HG02840 (cell line): Measurements from ENCODE around the gene CSNK2A1.
"Not testable (repeated sequence)": the region's sequence is repeated elsewhere in the genome, so short reads cannot be mapped to it uniquely, and the experiment has no call there.

Source experiments
- ATAC-seq: cut with Tn5 transposase; IDR thresholded peaks from one replicate; pipeline ENCODE4 v1.9.1; 2021; ENCODE audit warnings: mild to moderate bottlenecking, moderate library complexity, moderate number of reproducible peaks; ENCODE audit not compliant: unreplicated experiment, low FRiP score

The CSNK2A1 gene

GRCh38 chr20:543369-544152, at the start of gene CSNK2A1:
TSS of gene CSNK2A1 (minus strand) at chr20:543790. CDS start at chr20:508551, 35,239 bp downstream.
- ATAC-seq, result peak; percentile 95

DNA sequence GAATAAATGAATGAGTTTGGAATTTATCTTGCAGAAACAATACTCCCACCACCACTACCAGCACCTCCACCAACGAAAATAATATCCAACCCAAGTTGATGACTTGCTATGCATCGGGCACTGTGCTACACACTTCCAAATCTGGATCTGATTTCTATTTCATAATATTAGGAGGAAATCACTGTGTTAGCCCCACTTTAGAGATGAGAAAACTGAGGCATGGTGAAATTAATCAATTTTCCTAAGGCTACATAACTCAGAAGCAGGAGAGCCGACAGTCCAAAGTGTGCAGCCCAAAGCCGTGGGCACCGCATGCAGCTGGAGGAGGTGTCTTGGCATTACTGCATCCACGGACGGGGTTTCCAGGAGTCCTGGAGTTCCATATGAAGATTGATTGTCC, 48.9 kb upstream of the CSNK2A1 start:
- ATAC-seq, result no peak

DNA sequence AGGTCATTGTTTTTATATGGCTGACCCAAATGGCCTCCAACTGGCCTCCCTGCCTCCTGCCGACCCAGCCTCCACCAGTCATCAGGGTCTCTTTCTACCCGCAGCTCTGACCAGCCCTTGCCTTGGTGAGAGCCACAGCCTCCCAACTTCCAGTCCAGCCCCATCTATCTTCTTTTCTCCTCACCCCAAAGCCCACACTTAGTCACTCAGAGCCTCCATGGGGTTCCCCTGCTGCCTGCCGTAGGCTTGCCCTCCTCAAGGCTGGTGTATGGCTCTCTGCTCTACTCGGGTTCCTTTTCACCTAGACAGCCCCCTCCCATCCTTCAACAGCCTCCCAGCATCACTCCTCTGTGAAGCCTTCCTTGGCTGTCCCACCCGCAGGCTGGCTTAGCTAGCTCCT, 48.4 kb upstream of the CSNK2A1 start:
- ATAC-seq, result no peak

- ATAC-seq, result no peak
These were observed 45.5 kb upstream of the CSNK2A1 start for GRCh38 chr20:588932-589672.

GRCh38 chr20:588476-588875, 44.9 kb upstream of the CSNK2A1 start:
- no peak for ATAC-seq

- no peak for ATAC-seq
These were observed 41.3 kb upstream of the CSNK2A1 start for GRCh38 chr20:584971-585301.

- ATAC-seq, result no peak
These were observed 40.8 kb upstream of the CSNK2A1 start for GRCh38 chr20:584161-584970.

- ATAC-seq, result no peak
These were observed 38.6 kb upstream of the CSNK2A1 start for GRCh38 chr20:582204-582603.

DNA sequence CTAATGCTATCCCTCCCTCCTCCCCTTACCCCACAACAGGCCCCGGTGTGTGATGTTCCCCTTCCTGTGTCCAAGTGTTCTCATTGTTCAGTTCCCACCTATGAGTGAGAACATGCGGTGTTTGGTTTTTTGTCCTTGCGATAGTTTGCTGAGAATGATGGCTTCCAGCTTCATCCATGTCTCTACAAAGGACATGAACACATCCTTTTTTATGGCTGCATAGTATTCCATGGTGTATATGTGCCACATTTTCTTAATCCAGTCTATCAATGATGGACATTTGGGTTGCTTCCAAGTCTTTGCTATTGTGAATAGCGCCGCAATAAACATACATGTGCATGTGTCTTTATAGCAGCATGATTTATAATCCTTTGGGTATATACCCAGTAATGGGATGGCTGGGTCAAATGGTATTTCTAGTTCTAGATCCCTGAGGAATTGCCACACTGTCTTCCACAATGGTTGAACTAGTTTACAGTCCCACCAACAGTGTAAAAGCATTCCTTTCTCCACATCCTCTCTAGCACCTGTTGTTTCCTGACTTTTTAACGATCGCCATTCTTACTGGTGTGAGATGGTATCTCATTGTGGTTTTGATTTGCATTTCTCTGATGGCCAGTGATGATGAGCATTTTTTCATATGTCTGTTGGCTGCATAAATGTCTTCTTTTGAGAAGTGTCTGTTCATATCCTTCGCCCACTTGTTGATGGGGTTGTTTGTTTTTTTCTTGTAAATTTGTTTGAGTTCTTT, 35.5 kb upstream of the CSNK2A1 start:
- ATAC-seq, result not testable (repeated sequence)

GRCh38 chr20:577167-577791, 33.7 kb upstream of the CSNK2A1 start:
- ATAC-seq, result no peak

GRCh38 chr20:576156-576555, 32.6 kb upstream of the CSNK2A1 start:
- ATAC-seq, result no peak

DNA sequence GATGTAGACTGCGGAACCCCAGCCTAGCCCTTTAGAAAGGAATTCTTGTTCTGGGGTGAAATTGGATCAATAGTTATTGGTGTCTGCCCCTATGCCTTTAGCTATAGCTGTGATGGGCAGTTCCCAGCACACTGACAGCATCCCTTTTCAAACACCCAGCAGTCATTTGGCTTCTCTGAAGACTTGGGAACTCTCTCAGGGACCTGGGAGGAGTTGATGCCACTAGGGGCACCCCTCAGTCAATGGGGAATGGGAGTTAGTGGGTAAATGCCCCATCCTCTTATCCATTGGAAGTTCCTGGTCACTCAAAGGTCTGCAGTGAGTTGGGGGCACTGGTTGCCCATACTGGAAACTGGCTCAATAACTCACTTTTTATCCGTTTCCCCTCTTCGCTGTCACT, 31.6 kb upstream of the CSNK2A1 start:
- ATAC-seq, result no peak

DNA sequence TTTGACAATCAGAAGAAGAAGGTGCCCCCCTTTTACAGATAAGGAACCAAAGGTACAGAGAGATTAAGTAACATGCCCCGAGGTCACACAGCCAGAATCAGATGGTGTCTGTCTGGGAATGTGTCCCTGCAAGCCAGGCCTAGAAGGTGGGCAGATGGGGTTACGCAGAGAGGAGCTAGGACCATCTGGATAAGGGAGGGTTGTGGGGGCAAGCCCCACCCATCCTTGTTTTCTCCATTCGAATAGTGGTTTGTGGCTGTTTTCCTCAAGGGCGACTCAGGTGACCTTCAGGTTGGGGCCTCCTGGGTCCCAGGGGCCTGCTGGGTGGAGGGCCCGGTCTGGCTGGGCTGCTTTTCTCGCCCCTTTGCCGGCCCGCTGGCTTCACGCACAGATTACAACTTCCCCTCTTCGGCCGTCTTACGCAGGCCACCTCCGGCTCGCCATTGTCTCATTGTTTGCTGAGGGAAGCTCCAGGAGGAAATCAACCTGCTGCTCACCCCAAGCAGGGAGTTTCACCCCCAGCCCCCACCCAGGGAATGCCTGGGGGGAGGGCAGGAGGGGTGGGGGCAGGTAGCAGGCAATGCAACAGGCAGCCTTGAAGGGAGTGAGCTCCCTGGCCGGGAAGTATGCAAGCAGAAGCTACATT, 30.8 kb upstream of the CSNK2A1 start:
- ATAC-seq, result no peak

- ATAC-seq, result no peak
These were observed 30.1 kb upstream of the CSNK2A1 start for GRCh38 chr20:573414-574296.

GRCh38 chr20:572727-573126, 29.1 kb upstream of the CSNK2A1 start:
- no peak for ATAC-seq

GRCh38 chr20:571754-572441, 28.3 kb upstream of the CSNK2A1 start:
- no peak for ATAC-seq

GRCh38 chr20:568673-569415, 25.3 kb upstream of the CSNK2A1 start:
- ATAC-seq, result no peak
